SK-N-SH (cell line): Measurements from ENCODE around the gene FMN1.

Source experiments
- CHD2 ChIP-seq: fragments of 150-350 bp; IDR thresholded peaks from 2 replicates; pipeline ENCODE4 v1.6.1; 2018; ENCODE audit warnings: low read length; ENCODE audit not compliant: partially characterized antibody
- CTCF ChIP-seq: fragments of 200-600 bp; sonication (generic); IDR thresholded peaks from 2 replicates; pipeline ENCODE4 v1.6.1; 2017; ENCODE audit warnings: antibody characterized with exemption, mild to moderate bottlenecking, moderate library complexity
- ELF1 ChIP-seq: IDR thresholded peaks from 2 replicates; pipeline ENCODE4 v1.4.0; 2012
- EP300 ChIP-seq, 2 experiments: IDR thresholded peaks; 2 replicates each; pipeline versions ENCODE4 v1.4.0 to v1.6.1; 2012; ENCODE audit warnings: borderline replicate concordance in 1 of 2, low read depth in 1 of 2, low read length in 1 of 2
- JUND ChIP-seq: IDR thresholded peaks from 2 replicates; pipeline ENCODE4 v1.4.0; 2012
- NRF1 ChIP-seq: IDR thresholded peaks from 2 replicates; pipeline ENCODE4 v1.6.1; 2012; ENCODE audit warnings: low read depth, mild to moderate bottlenecking, low read length
- POLR2AphosphoS5 ChIP-seq: IDR thresholded peaks from 2 replicates; pipeline ENCODE4 v1.6.1; 2012; ENCODE audit warnings: low read depth, low read length
- RCOR1 ChIP-seq: fragments of 150-350 bp; IDR thresholded peaks from 2 replicates; pipeline ENCODE4 v1.6.1; 2017; ENCODE audit warnings: antibody characterized with exemption, low read length
- RFX5 ChIP-seq: IDR thresholded peaks from 2 replicates; pipeline ENCODE4 v1.6.1; 2012; ENCODE audit warnings: mild to moderate bottlenecking, improper control_type of control experiment, low read length
- SIN3A ChIP-seq: IDR thresholded peaks from 2 replicates; pipeline ENCODE4 v1.6.1; 2012; ENCODE audit warnings: low read depth, mild to moderate bottlenecking, low read length, moderate library complexity, borderline replicate concordance
- SMC3 ChIP-seq: IDR thresholded peaks from 2 replicates; pipeline ENCODE4 v1.6.1; 2012; ENCODE audit warnings: low read depth, low read length, improper control_type of control experiment
- TAF1 ChIP-seq: IDR thresholded peaks from 2 replicates; pipeline ENCODE4 v1.6.1; 2012; ENCODE audit warnings: low read depth, mild to moderate bottlenecking, low read length, moderate library complexity, borderline replicate concordance
- TEAD4 ChIP-seq: IDR thresholded peaks from 2 replicates; pipeline ENCODE4 v1.4.0; 2012; ENCODE audit warnings: mild to moderate bottlenecking, borderline replicate concordance; ENCODE audit not compliant: insufficient read depth

GRCh38 chr15:32834156-32834555 lies 360.4 kb downstream of the FMN1 start:
- TF ChIP-seq RCOR1 (no peak), CTCF (no peak), POLR2AphosphoS5 (no peak), RFX5 (no peak), CHD2 (no peak), JUND (no peak), SIN3A (no peak), TAF1 (no peak), SMC3 (no peak), EP300 (IDR thresholded peaks at IDR 0.05; ENCODE audit: borderline replicate concordance in 1 of 2, low read depth in 1 of 2, low read length in 1 of 2) (no peak), TEAD4 (no peak), ELF1 (no peak), NRF1 (no peak)
